HepG2 (cell line): ENCODE data around the gene PRDX3. TPM values are rescaled to one million over a fixed set of nuclear protein-coding genes. Genes with fewer than 3 reads are reported as not detected.

Experiments
- ELF4 ChIP-seq: sonication (generic); formaldehyde crosslinking; IDR thresholded peaks from 2 replicates; pipeline ENCODE4 v1.5.0; 2020; ENCODE audit warnings: missing genetic modification reagents, mild to moderate bottlenecking, moderate library complexity, borderline replicate concordance
- ESRRA ChIP-seq: sonication (generic); formaldehyde crosslinking; IDR thresholded peaks from 2 replicates; pipeline ENCODE4 v1.5.1; 2020; ENCODE audit warnings: mild to moderate bottlenecking, low read depth, missing genetic modification reagents
- HNF4G ChIP-seq, 2 experiments: sonication (generic) in 1 of 2; formaldehyde crosslinking in 1 of 2; IDR thresholded peaks; 2 replicates each; pipeline versions ENCODE4 v1.4.0 to v1.6.1; 2011 to 2020; ENCODE audit warnings: borderline replicate concordance in 2 of 2, low read depth in 2 of 2, mild to moderate bottlenecking in 2 of 2, low read length in 1 of 2, missing genetic modification reagents in 1 of 2, moderate library complexity in 1 of 2
- IKZF1 ChIP-seq: fragments of 450-650 bp; IDR thresholded peaks from 2 replicates; pipeline ENCODE4 v1.7.1; 2016
- NFKBIZ ChIP-seq: IDR thresholded peaks from 2 replicates; pipeline ENCODE4 v1.6.1; 2018; ENCODE audit warnings: missing genetic modification reagents, missing compliant biosample characterization
- RBFOX2 ChIP-seq: fragments of 200-400 bp; formaldehyde crosslinking; IDR thresholded peaks from 2 replicates; pipeline ENCODE4 v1.6.1; 2017; ENCODE audit warnings: low read depth, mild to moderate bottlenecking, low read length
- XBP1 ChIP-seq: sonication (generic); formaldehyde crosslinking; IDR thresholded peaks from 2 replicates; pipeline ENCODE4 v1.5.0; 2020; ENCODE audit warnings: missing genetic modification reagents
- ZFP41 ChIP-seq: sonication (generic); formaldehyde crosslinking; IDR thresholded peaks from 2 replicates; pipeline ENCODE4 v1.4.0; 2020; ENCODE audit warnings: mild to moderate bottlenecking, missing genetic modification reagents, borderline replicate concordance
- ZFY ChIP-seq: sonication (generic); formaldehyde crosslinking; IDR thresholded peaks from 2 replicates; pipeline ENCODE4 v1.4.0; 2020; ENCODE audit warnings: missing genetic modification reagents
- ZNF274 ChIP-seq: sonication (generic); formaldehyde crosslinking; IDR thresholded peaks from 2 replicates; pipeline ENCODE4 v1.5.1; 2020; ENCODE audit warnings: mild to moderate bottlenecking, missing genetic modification reagents
- ZNF878 ChIP-seq: sonication (generic); formaldehyde crosslinking; IDR thresholded peaks from 2 replicates; pipeline ENCODE4 v1.8.1; 2023; ENCODE audit warnings: mild to moderate bottlenecking, missing genetic modification reagents, moderate library complexity
- polyA plus RNA-seq, 8 experiments: library from polyadenylated mRNA; depleted of rRNA in 3 of 8; stranded (reverse) in 7 of 8; unstranded in 1 of 8; fragments of >200 nt; fragmentation: Illumina TruSeq in 4 of 8; extraction: Trizol in 4 of 8; gene quantifications; 2 replicates each; pipeline versions ENCODE4 v1.2.1 to v1.2.3, GENCODE V29; 2011 to 2016; ENCODE audit warnings: low read depth in 4 of 8, missing spikeins in 1 of 8, mixed read lengths in 1 of 8; ENCODE audit not compliant: insufficient read depth in 1 of 8
- total RNA-seq, 5 experiments: library from RNA; depleted of rRNA; stranded (reverse); fragments of >200 nt; fragmentation: Illumina TruSeq; extraction: Trizol; gene quantifications; 2 replicates each; pipeline ENCODE4 v1.2.3, GENCODE V29; 2016; ENCODE audit warnings: low read depth in 1 of 5
- TF ChIP-seq, protein P1 (sequence below): sonication (generic); formaldehyde crosslinking; IDR thresholded peaks from 2 replicates; pipeline ENCODE4 v1.5.0; 2020; ENCODE audit warnings: mild to moderate bottlenecking, missing genetic modification reagents
- TF ChIP-seq, protein P2 (sequence below): sonication (generic); formaldehyde crosslinking; IDR thresholded peaks from 2 replicates; pipeline ENCODE4 v1.4.0; 2020; ENCODE audit warnings: mild to moderate bottlenecking, missing genetic modification reagents
- TF ChIP-seq, protein P3 (sequence below): sonication (generic); formaldehyde crosslinking; IDR thresholded peaks from 2 replicates; pipeline ENCODE4 v1.5.0; 2020; ENCODE audit warnings: mild to moderate bottlenecking, missing genetic modification reagents, borderline replicate concordance
- TF ChIP-seq, protein P4 (sequence below): IDR thresholded peaks from 2 replicates; pipeline ENCODE4 v1.6.1; 2016; ENCODE audit warnings: missing genetic modification reagents, missing compliant biosample characterization
- TF ChIP-seq, protein P5 (sequence below): IDR thresholded peaks from 2 replicates; pipeline ENCODE4 v1.6.1; 2016; ENCODE audit warnings: low read depth

PRDX3 gene
- total and polyA plus RNA-seq, 2 of the 13 experiments (the other 11 are each of a cell fraction or from before 2014, with no cell fraction given) = 407 to 565 TPM

DNA sequence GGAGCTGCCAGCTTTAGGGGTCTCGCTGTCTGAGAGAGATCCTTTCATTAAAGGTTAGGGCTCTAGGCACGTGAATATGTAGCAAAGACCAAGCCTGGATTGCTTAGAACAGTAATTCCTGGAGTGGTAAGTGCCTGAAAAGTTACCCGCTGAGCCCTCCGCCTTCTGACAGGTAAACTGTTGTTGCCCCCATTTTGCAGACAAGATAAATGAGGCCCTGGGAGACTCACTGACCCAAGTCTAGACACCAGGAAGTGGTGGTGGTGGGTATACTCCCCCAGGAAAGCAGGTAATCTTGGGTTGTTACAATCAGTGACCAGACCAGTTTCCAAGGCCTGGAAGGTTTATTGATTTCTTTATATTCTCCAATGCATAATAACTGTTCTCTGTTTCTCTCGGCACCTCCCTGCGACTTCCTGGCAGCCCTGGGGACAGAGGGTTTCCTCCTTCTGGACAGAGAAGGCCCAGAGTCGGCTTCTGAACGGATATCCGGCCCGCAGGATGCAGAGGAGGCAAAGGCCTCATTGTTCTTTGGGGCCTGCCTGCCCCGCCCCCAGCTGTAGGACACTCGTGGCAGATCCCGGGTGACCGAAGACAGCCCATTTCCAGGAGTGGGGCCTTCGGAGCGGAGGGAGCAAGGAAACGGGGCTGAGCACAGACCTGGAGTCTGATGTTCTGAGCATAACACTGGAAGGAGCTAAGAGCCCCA is 27.4 kb upstream of the PRDX3 start (continued):
- TF ChIP-seq ZFP41 (CRISPR knock-in tag) (no peak), NFKBIZ (CRISPR knock-in tag) (no peak; the same call in 1 of the 2 replicates), RBFOX2 (no peak), XBP1 (CRISPR knock-in tag) (no peak), ELF4 (CRISPR knock-in tag) (peak; percentile 64; the same call in 1 of the 2 replicates), ZNF274 (no peak; the same call in 1 of the 2 replicates), IKZF1 (no peak), HNF4G (IDR thresholded peaks at IDR 0.05; ENCODE audit: borderline replicate concordance, low read depth, low read length) (no peak), HNF4G (CRISPR knock-in tag; IDR thresholded peaks at IDR 0.05; ENCODE audit: borderline replicate concordance, low read depth) (no peak), ESRRA (CRISPR knock-in tag) (no peak), ZNF878 (CRISPR knock-in tag) (0 out of 2 replicates have a peak, but pooled peaks have one; percentile 26), ZFY (peak; percentile 88)
- TF ChIP-seq, protein P1, sequence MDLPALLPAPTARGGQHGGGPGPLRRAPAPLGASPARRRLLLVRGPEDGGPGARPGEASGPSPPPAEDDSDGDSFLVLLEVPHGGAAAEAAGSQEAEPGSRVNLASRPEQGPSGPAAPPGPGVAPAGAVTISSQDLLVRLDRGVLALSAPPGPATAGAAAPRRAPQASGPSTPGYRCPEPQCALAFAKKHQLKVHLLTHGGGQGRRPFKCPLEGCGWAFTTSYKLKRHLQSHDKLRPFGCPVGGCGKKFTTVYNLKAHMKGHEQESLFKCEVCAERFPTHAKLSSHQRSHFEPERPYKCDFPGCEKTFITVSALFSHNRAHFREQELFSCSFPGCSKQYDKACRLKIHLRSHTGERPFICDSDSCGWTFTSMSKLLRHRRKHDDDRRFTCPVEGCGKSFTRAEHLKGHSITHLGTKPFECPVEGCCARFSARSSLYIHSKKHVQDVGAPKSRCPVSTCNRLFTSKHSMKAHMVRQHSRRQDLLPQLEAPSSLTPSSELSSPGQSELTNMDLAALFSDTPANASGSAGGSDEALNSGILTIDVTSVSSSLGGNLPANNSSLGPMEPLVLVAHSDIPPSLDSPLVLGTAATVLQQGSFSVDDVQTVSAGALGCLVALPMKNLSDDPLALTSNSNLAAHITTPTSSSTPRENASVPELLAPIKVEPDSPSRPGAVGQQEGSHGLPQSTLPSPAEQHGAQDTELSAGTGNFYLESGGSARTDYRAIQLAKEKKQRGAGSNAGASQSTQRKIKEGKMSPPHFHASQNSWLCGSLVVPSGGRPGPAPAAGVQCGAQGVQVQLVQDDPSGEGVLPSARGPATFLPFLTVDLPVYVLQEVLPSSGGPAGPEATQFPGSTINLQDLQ (CRISPR knock-in tag) = no peak
- TF ChIP-seq, protein P2, sequence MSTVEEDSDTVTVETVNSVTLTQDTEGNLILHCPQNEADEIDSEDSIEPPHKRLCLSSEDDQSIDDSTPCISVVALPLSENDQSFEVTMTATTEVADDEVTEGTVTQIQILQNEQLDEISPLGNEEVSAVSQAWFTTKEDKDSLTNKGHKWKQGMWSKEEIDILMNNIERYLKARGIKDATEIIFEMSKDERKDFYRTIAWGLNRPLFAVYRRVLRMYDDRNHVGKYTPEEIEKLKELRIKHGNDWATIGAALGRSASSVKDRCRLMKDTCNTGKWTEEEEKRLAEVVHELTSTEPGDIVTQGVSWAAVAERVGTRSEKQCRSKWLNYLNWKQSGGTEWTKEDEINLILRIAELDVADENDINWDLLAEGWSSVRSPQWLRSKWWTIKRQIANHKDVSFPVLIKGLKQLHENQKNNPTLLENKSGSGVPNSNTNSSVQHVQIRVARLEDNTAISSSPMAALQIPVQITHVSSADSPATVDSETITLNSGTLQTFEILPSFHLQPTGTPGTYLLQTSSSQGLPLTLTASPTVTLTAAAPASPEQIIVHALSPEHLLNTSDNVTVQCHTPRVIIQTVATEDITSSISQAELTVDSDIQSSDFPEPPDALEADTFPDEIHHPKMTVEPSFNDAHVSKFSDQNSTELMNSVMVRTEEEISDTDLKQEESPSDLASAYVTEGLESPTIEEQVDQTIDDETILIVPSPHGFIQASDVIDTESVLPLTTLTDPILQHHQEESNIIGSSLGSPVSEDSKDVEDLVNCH (CRISPR knock-in tag) = no peak
- TF ChIP-seq, protein P3, sequence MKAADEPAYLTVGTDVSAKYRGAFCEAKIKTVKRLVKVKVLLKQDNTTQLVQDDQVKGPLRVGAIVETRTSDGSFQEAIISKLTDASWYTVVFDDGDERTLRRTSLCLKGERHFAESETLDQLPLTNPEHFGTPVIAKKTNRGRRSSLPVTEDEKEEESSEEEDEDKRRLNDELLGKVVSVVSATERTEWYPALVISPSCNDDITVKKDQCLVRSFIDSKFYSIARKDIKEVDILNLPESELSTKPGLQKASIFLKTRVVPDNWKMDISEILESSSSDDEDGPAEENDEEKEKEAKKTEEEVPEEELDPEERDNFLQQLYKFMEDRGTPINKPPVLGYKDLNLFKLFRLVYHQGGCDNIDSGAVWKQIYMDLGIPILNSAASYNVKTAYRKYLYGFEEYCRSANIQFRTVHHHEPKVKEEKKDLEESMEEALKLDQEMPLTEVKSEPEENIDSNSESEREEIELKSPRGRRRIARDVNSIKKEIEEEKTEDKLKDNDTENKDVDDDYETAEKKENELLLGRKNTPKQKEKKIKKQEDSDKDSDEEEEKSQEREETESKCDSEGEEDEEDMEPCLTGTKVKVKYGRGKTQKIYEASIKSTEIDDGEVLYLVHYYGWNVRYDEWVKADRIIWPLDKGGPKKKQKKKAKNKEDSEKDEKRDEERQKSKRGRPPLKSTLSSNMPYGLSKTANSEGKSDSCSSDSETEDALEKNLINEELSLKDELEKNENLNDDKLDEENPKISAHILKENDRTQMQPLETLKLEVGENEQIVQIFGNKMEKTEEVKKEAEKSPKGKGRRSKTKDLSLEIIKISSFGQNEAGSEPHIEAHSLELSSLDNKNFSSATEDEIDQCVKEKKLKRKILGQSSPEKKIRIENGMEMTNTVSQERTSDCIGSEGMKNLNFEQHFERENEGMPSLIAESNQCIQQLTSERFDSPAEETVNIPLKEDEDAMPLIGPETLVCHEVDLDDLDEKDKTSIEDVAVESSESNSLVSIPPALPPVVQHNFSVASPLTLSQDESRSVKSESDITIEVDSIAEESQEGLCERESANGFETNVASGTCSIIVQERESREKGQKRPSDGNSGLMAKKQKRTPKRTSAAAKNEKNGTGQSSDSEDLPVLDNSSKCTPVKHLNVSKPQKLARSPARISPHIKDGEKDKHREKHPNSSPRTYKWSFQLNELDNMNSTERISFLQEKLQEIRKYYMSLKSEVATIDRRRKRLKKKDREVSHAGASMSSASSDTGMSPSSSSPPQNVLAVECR (CRISPR knock-in tag) = 0 out of 2 replicates have a peak, but pooled peaks have one; percentile 36
- TF ChIP-seq, protein P4, sequence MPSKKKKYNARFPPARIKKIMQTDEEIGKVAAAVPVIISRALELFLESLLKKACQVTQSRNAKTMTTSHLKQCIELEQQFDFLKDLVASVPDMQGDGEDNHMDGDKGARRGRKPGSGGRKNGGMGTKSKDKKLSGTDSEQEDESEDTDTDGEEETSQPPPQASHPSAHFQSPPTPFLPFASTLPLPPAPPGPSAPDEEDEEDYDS (CRISPR knock-in tag) = peak; percentile 63
- TF ChIP-seq, protein P5, sequence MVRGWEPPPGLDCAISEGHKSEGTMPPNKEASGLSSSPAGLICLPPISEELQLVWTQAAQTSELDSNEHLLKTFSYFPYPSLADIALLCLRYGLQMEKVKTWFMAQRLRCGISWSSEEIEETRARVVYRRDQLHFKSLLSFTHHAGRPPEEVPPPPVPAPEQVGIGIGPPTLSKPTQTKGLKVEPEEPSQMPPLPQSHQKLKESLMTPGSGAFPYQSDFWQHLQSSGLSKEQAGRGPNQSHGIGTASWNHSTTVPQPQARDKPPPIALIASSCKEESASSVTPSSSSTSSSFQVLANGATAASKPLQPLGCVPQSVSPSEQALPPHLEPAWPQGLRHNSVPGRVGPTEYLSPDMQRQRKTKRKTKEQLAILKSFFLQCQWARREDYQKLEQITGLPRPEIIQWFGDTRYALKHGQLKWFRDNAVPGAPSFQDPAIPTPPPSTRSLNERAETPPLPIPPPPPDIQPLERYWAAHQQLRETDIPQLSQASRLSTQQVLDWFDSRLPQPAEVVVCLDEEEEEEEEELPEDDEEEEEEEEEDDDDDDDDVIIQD = no peak
